Heart left ventricle (tissue), 16 donors: Measurements from ENCODE around the gene OAS1. TPM values are rescaled to one million over a fixed set of nuclear protein-coding genes. Genes with fewer than 3 reads are reported as not detected.
A peak's percentile ranks its signal among the peaks of the same experiment; 100 is the strongest.

Experiments
- ATAC-seq, 4 donors: fragments of 200-7000 bp; cut with Tn5 transposase; one replicate each; pipeline ENCODE4 v1.9.1; 2020 to 2022; ENCODE audit warnings: moderate library complexity in 4 of 4, mild to moderate bottlenecking in 3 of 4, moderate number of reproducible peaks in 1 of 4
- DNase-seq, 5 donors: peaks; one replicate each; pipeline ENCODE4 v3.0.0-alpha.2; 2020
- H3K27ac ChIP-seq, 12 donors: fragments of 200-600 bp; sonication (generic) in 4 of 12; one replicate each; pipeline versions ENCODE4 v1.5.0 to v1.8.0; 2016 to 2022; ENCODE audit warnings: mild to moderate bottlenecking in 2 of 12
- H3K27me3 ChIP-seq, 9 donors: fragments of 200-600 bp; sonication (generic) in 2 of 9; one replicate each; pipeline versions ENCODE4 v1.5.1 to v1.8.0; 2016 to 2022; ENCODE audit warnings: mild to moderate bottlenecking in 3 of 9
- H3K36me3 ChIP-seq, 9 donors: fragments of 200-600 bp; sonication (generic) in 2 of 9; one replicate each; pipeline versions ENCODE4 v1.5.0 to v1.8.0; 2018 to 2022; ENCODE audit warnings: mild to moderate bottlenecking in 2 of 9
- H3K4me1 ChIP-seq, 12 donors: fragments of 200-600 bp; sonication (generic) in 4 of 12; one replicate each; pipeline versions ENCODE4 v1.5.0 to v1.8.0; 2016 to 2022; ENCODE audit warnings: mild to moderate bottlenecking in 3 of 12
- H3K4me3 ChIP-seq, 12 donors: fragments of 200-600 bp; sonication (generic) in 4 of 12; one replicate each; pipeline versions ENCODE4 v1.5.0 to v1.8.0; 2017 to 2022; ENCODE audit warnings: mild to moderate bottlenecking in 9 of 12, moderate library complexity in 4 of 12
- H3K9me3 ChIP-seq, 12 donors: fragments of 200-600 bp; sonication (generic) in 4 of 12; one replicate each; pipeline versions ENCODE4 v1.5.0 to v1.8.0; 2016 to 2022; ENCODE audit warnings: mild to moderate bottlenecking in 1 of 12
- POLR2A ChIP-seq, 2 donors: fragments of 450-650 bp; IDR thresholded peaks; one replicate each; pipeline ENCODE4 v1.6.1; 2017; ENCODE audit warnings: antibody characterized with exemption in 2 of 2, mild to moderate bottlenecking in 2 of 2, moderate library complexity in 2 of 2
- WGBS, 4 donors: extraction: QIAGEN DNeasy Blood & Tissue Kit in 2 of 4; methylation state at CpG; one replicate each; pipeline versions ENCODE4 v1.1.5 to v1.1.7; 2013 to 2018; 5-methylcytosine and 5-hydroxymethylcytosine counted together
- intact Hi-C, 10 donors: fragments of 100-400 bp; cut with DNase I; formaldehyde crosslinking; loops; one replicate each; pipeline versions ENCODE4 v1.11.1 to v1.14.2; 2022
- polyA plus RNA-seq, 2 donors: library from polyadenylated mRNA; stranded (reverse); fragments of 200-250 nt; gene quantifications; one replicate each; pipeline ENCODE4 v1.2.3, GENCODE V29; 2013
- total RNA-seq, 9 donors: library from RNA; depleted of rRNA in 2 of 9; stranded (reverse); fragments of >200 nt in 2 of 9; fragmentation: NEBNext Ultra II Directional in 3 of 9; extraction: Animal tissue kit (Norgen Biotek cat#: 25700) in 3 of 9; gene quantifications; one replicate each; pipeline versions ENCODE4 v1.1.0 to v1.2.4, GENCODE V29; 2016 to 2023
- TF ChIP-seq, protein P1 (sequence below), 12 donors: fragments of 200-600 bp; sonication (generic) in 4 of 12; IDR thresholded peaks; one replicate each; pipeline versions ENCODE4 v1.5.0 to v1.8.0; 2018 to 2022; ENCODE audit warnings: antibody characterized with exemption in 12 of 12, mild to moderate bottlenecking in 5 of 12
- donor health status: ischemic (EF 13 %, LVEDD 7.1; RV severe dilation, severe dysfunction).
- donor health status: healthy with polysubstance abuse.
- donor health status: DM: no; HTN: yes; CAD: no.
- donor health status: DM: no; HTN: no; CAD: no.
- donor health status: ischemic (EF 25% LVEDD 6.9; RV normal size, moderate dysfunction).
- donor health status: ischemic (EF 25% LVEDD 5.7; RV mildly dilated, moderate dysfunction).
- donor health status: healthy.
- donor health status: DM: yes; HTN: yes; CAD: no.
- donor health status: ischemic (EF 35%, LVEDD 5.7; RV mildly dilated, moderate dysfunction).
- donor health status: nonischemic (EF 11% LVEDD 7.7; RV severe dilation, severe dysfunction).
- donor health status: DM: yes; HTN: yes; CAD: no.
- donor health status: PGD.
- donor health status: ischemic (EF 29% LVEDD 5.4; RV normal size, mild dysfunction).
- donor health status: nonischemic (EF 23%, LVEDD 6.1; RV moderate dilation, normal function).

The OAS1 gene
- total and polyA plus RNA-seq, 11 donors, result 4.1 to 34.8 (median 5.8) TPM

- no peaks in the 10 kb centered on the region for H3K9me3 ChIP-seq
- peaks cover 0 to 40% (median 8%) of the 10 kb centered on the region in 9 donors for H3K27me3 ChIP-seq
- ATAC-seq (peak; percentile 50 to 78 (median 60)), DNase-seq (peak in 1 of 5 donors; percentile 31)
- no peak overlapping the region for H3K4me3 ChIP-seq
- TF ChIP-seq, protein P1, sequence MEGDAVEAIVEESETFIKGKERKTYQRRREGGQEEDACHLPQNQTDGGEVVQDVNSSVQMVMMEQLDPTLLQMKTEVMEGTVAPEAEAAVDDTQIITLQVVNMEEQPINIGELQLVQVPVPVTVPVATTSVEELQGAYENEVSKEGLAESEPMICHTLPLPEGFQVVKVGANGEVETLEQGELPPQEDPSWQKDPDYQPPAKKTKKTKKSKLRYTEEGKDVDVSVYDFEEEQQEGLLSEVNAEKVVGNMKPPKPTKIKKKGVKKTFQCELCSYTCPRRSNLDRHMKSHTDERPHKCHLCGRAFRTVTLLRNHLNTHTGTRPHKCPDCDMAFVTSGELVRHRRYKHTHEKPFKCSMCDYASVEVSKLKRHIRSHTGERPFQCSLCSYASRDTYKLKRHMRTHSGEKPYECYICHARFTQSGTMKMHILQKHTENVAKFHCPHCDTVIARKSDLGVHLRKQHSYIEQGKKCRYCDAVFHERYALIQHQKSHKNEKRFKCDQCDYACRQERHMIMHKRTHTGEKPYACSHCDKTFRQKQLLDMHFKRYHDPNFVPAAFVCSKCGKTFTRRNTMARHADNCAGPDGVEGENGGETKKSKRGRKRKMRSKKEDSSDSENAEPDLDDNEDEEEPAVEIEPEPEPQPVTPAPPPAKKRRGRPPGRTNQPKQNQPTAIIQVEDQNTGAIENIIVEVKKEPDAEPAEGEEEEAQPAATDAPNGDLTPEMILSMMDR (IDR thresholded peaks at IDR 0.05), result no peak
- no peak for TF ChIP-seq POLR2A (IDR thresholded peaks at IDR 0.05)
- H3K36me3 ChIP-seq, result no peaks in the 10 kb centered on the region
- 53 to 58% (median 56%) methylated on average over 8 to 11 of the region's 11 CpGs for WGBS, 4 donors
- H3K27ac ChIP-seq, result no peak overlapping the region
- no peaks in the 10 kb centered on the region for H3K4me1 ChIP-seq
- intact Hi-C loops, result no loop called here
Observed at GRCh38 chr12:112862636-112863290, 44.0 kb upstream of the OAS1 start.

GRCh38 chr12:112868459-112869041 lies 38.2 kb upstream of the OAS1 start:
- WGBS, 4 donors, result 59 to 67% (median 63%) methylated on average over 5 of the region's 5 CpGs
- peaks cover 0 to 16% (median 6%) of the 10 kb centered on the region in 9 donors for H3K27me3 ChIP-seq

GRCh38 chr12:112869091-112869490 lies 37.7 kb upstream of the OAS1 start:
- no peaks in the 10 kb centered on the region for H3K36me3 ChIP-seq
- intact Hi-C loops, result no loop called here
- H3K4me3 ChIP-seq, result no peak overlapping the region
- TF ChIP-seq, protein P1 (IDR thresholded peaks at IDR 0.05), result no peak
- no peak for TF ChIP-seq POLR2A (IDR thresholded peaks at IDR 0.05)
- no peak overlapping the region for H3K27ac ChIP-seq
- no peaks in the 10 kb centered on the region for H3K4me1 ChIP-seq
- ATAC-seq (no peak), DNase-seq (no peak)
- WGBS, 4 donors, result 30 to 41% (median 35%) methylated on average over 2 of the region's 2 CpGs
- no peaks in the 10 kb centered on the region for H3K9me3 ChIP-seq
- peaks cover 0 to 20% (median 10%) of the 10 kb centered on the region in 9 donors for H3K27me3 ChIP-seq

More at GRCh38 chr12:112868459-112869041, 38.2 kb upstream of the OAS1 start:
- no peak overlapping the region for H3K4me3 ChIP-seq
- DNase-seq, result no peak
- H3K4me1 ChIP-seq, result no peaks in the 10 kb centered on the region
- no peak overlapping the region for H3K27ac ChIP-seq
- no peak for TF ChIP-seq POLR2A (IDR thresholded peaks at IDR 0.05)
- TF ChIP-seq, protein P1 (IDR thresholded peaks at IDR 0.05), result no peak
- intact Hi-C loops, result no loop called here
- no peaks in the 10 kb centered on the region for H3K36me3 ChIP-seq
- no peak for ATAC-seq
- no peaks in the 10 kb centered on the region for H3K9me3 ChIP-seq

GRCh38 chr12:112869778-112870177 lies 37.0 kb upstream of the OAS1 start:
- Histone ChIP-seq H3K27ac (no peak overlapping the region), H3K9me3 (no peaks in the 10 kb centered on the region), H3K4me3 (no peak overlapping the region), H3K36me3 (no peaks in the 10 kb centered on the region), H3K27me3 (peaks cover 0 to 24% (median 14%) of the 10 kb centered on the region in 9 donors), H3K4me1 (no peaks in the 10 kb centered on the region)
- intact Hi-C loops, result no loop called here
- no peak for TF ChIP-seq POLR2A (IDR thresholded peaks at IDR 0.05)
- TF ChIP-seq, protein P1 (IDR thresholded peaks at IDR 0.05), result no peak
- ATAC-seq (no peak), DNase-seq (no peak)
- WGBS, 4 donors, result 72 to 79% (median 75%) methylated on average over 12 of the region's 12 CpGs
